Measurements from ENCODE around the gene LY6G5C. TPM values are rescaled to one million over a fixed set of nuclear protein-coding genes. Genes with fewer than 3 reads are reported as not detected.

The LY6G5C gene
- total RNA-seq, 1 donor from 2014 or later: 6.5 TPM

GRCh38 chr6:31642798-31643570, 37.9 kb downstream of the LY6G5C start:
- no peak for TF ChIP-seq CTCF (IDR thresholded peaks at IDR 0.05; ENCODE audit: unreplicated experiment)
- no peak for DNase-seq (ENCODE audit: low spot score, unreplicated experiment)
- Mint-ChIP-seq H3K9me3 (ENCODE audit: low read depth) (no peaks in the 10 kb centered on the region), H3K27me3 (no peaks in the 10 kb centered on the region), H3K36me3 (ENCODE audit: insufficient read depth) (peaks cover 18% of the 10 kb centered on the region), H3K27ac (no peak overlapping the region), H3K4me1 (ENCODE audit: low read depth) (no peaks in the 10 kb centered on the region), H3K4me3 (ENCODE audit: low read depth) (no peak overlapping the region)

DNA sequence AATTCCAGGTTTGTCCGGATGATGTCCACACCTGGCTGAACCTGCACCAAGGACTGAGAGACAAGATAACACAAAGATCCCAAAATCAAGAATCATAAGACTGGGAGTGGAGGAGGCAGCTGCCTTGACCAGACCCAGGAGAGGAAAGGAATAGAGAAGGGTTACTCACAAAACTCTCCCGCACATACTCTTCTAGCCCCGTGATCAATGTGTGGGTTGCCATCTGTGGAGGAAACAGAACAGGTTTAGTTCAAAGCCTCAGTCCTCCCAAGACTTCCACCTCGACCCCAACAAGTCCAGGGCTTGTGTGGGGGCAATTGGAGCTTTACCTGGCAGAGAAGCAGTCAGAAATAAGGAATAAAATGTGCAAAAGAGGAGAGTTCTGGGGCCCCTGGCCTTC, 39.5 kb downstream of the LY6G5C start:
- H3K4me1 Mint-ChIP-seq (ENCODE audit: low read depth): no peaks in the 10 kb centered on the region
- DNase-seq (ENCODE audit: low spot score, unreplicated experiment): no peak
- no peak for TF ChIP-seq CTCF (IDR thresholded peaks at IDR 0.05; ENCODE audit: unreplicated experiment)
- H3K27me3 Mint-ChIP-seq: no peaks in the 10 kb centered on the region
- H3K9me3 Mint-ChIP-seq (ENCODE audit: low read depth): no peaks in the 10 kb centered on the region
- peaks cover 20% of the 10 kb centered on the region for H3K36me3 Mint-ChIP-seq (ENCODE audit: insufficient read depth)
- peak overlapping the region; percentile 57 for H3K27ac Mint-ChIP-seq
- H3K4me3 Mint-ChIP-seq (ENCODE audit: low read depth): no peak overlapping the region

GRCh38 chr6:31640612-31641011, 40.3 kb downstream of the LY6G5C start:
- no peaks in the 10 kb centered on the region for H3K4me1 Mint-ChIP-seq (ENCODE audit: low read depth)
- H3K36me3 Mint-ChIP-seq (ENCODE audit: insufficient read depth): peaks cover 22% of the 10 kb centered on the region
- no peak for DNase-seq (ENCODE audit: low spot score, unreplicated experiment)
- H3K27me3 Mint-ChIP-seq: no peaks in the 10 kb centered on the region
- H3K9me3 Mint-ChIP-seq (ENCODE audit: low read depth): no peaks in the 10 kb centered on the region
- no peak overlapping the region for H3K4me3 Mint-ChIP-seq (ENCODE audit: low read depth)
- no peak overlapping the region for H3K27ac Mint-ChIP-seq
- TF ChIP-seq CTCF (IDR thresholded peaks at IDR 0.05; ENCODE audit: unreplicated experiment): no peak

- Mint-ChIP-seq H3K4me1 (ENCODE audit: low read depth) (no peaks in the 10 kb centered on the region), H3K9me3 (ENCODE audit: low read depth) (no peaks in the 10 kb centered on the region), H3K4me3 (ENCODE audit: low read depth) (no peak overlapping the region), H3K27ac (no peak overlapping the region), H3K36me3 (ENCODE audit: insufficient read depth) (peaks cover 21% of the 10 kb centered on the region), H3K27me3 (no peaks in the 10 kb centered on the region)
- TF ChIP-seq CTCF (IDR thresholded peaks at IDR 0.05; ENCODE audit: unreplicated experiment): no peak
- DNase-seq (ENCODE audit: low spot score, unreplicated experiment): no peak
Observed at GRCh38 chr6:31639449-31639861, 41.4 kb downstream of the LY6G5C start.

DNA sequence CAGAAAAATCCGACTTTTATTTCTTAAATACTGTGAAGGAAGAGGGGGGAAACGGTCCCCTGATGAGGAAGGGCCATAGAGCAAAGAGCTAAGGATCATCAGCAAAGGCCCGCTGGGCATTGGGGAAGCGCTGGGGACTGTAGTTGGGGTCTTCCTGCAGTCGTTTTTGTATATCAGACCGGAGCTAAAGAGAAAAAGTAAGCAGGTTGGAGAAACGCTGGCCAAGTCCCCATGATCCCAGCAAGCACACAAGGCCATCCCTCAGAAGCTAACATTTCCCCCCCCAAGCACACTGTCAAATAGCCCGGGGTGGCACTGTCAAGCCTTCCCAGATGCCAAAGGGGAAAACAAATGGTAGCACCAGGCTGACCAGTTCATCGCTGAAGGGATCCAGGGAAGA, 41.8 kb downstream of the LY6G5C start:
- no peaks in the 10 kb centered on the region for H3K27me3 Mint-ChIP-seq
- TF ChIP-seq CTCF (IDR thresholded peaks at IDR 0.05; ENCODE audit: unreplicated experiment): no peak
- no peak overlapping the region for H3K4me3 Mint-ChIP-seq (ENCODE audit: low read depth)
- H3K9me3 Mint-ChIP-seq (ENCODE audit: low read depth): no peaks in the 10 kb centered on the region
- H3K27ac Mint-ChIP-seq: peak overlapping the region; percentile 58
- peaks cover 21% of the 10 kb centered on the region for H3K36me3 Mint-ChIP-seq (ENCODE audit: insufficient read depth)
- no peaks in the 10 kb centered on the region for H3K4me1 Mint-ChIP-seq (ENCODE audit: low read depth)
- DNase-seq (ENCODE audit: low spot score, unreplicated experiment): no peak
